OCI-LY7 (cell line): ENCODE data around the gene MIS18A. TPM values are rescaled to one million over a fixed set of nuclear protein-coding genes. Genes with fewer than 3 reads are reported as not detected.

Experiments used
- BruUV-seq: library from RNA; stranded (reverse); fragments of 400-500 nt; replicated peaks from 2 replicates; lab custom pipeline; 2021; lab: Mats Ljungman, UMichigan
- CTCF ChIA-PET: fragments of 300-600 bp; sonication (Branson Sonifier 250); formaldehyde crosslinking; loops from one replicate; lab custom pipeline; 2022; ENCODE audit warnings: antibody characterized with exemption; ENCODE audit not compliant: unreplicated experiment; lab: Charles Lee
- POLR2A ChIA-PET: fragments of 300-600 bp; sonication (Branson Sonifier 250); formaldehyde crosslinking; loops from one replicate; lab custom pipeline; 2022; ENCODE audit warnings: antibody characterized with exemption; lab: Charles Lee
- DNase-seq: peaks from one replicate; pipeline ENCODE4 v3.0.0-alpha.2; 2015; ENCODE audit warnings: low spot score
- H2AFZ ChIP-seq: fragments of 200-600 bp; sonication (generic), shearing (Covaris generic); 2 replicates; pipeline ENCODE4 v1.6.1; 2014; ENCODE audit warnings: mild to moderate bottlenecking, antibody characterized with exemption, low read length, moderate library complexity
- H3K27ac ChIP-seq: fragments of 200-600 bp; sonication (generic); 2 replicates; pipeline ENCODE4 v1.5.1; 2014; ENCODE audit warnings: mixed run types, low read depth, mild to moderate bottlenecking, moderate library complexity, low read length, inconsistent platforms; ENCODE audit not compliant: poor library complexity, severe bottlenecking
- H3K36me3 ChIP-seq: fragments of 200-600 bp; sonication (generic); 2 replicates; pipeline ENCODE4 v1.6.1; 2014; ENCODE audit warnings: mild to moderate bottlenecking, antibody characterized with exemption, low read length, moderate library complexity, mixed read lengths; ENCODE audit not compliant: insufficient read depth
- H3K4me1 ChIP-seq: fragments of 200-600 bp; sonication (generic); 2 replicates; pipeline ENCODE4 v1.5.1; 2014; ENCODE audit warnings: mild to moderate bottlenecking, low read length; ENCODE audit not compliant: insufficient read depth, poor library complexity, severe bottlenecking
- H3K4me2 ChIP-seq: fragments of 200-600 bp; sonication (generic); 2 replicates; pipeline ENCODE4 v1.6.1; 2014; ENCODE audit warnings: mild to moderate bottlenecking, low read length
- H3K4me3 ChIP-seq: fragments of 200-600 bp; sonication (generic); 2 replicates; pipeline ENCODE4 v1.5.1; 2014; ENCODE audit warnings: mild to moderate bottlenecking, low read depth, low read length; ENCODE audit not compliant: poor library complexity, severe bottlenecking
- H3K79me2 ChIP-seq: fragments of 200-600 bp; sonication (generic); 2 replicates; pipeline ENCODE4 v1.6.1; 2016; ENCODE audit warnings: low read depth, mild to moderate bottlenecking, low read length, moderate library complexity, mixed read lengths; ENCODE audit not compliant: insufficient read depth
- H3K9me2 ChIP-seq: fragments of 200-600 bp; sonication (generic); 2 replicates; pipeline ENCODE4 v1.6.1; 2016; ENCODE audit warnings: mild to moderate bottlenecking, low read length, mixed read lengths; ENCODE audit not compliant: insufficient read depth
- H3K9me3 ChIP-seq: fragments of 200-600 bp; sonication (generic); 2 replicates; pipeline ENCODE4 v1.6.1; 2014; ENCODE audit warnings: mild to moderate bottlenecking, mixed run types, low read length, mixed read lengths
- H4K20me1 ChIP-seq: fragments of 200-600 bp; sonication (generic); 2 replicates; pipeline ENCODE4 v1.6.1; 2014; ENCODE audit warnings: mild to moderate bottlenecking, antibody characterized with exemption, low read length, moderate library complexity, mixed read lengths; ENCODE audit not compliant: insufficient read depth
- EZH2phosphoT487 ChIP-seq: fragments of 200-600 bp; sonication (generic); IDR thresholded peaks from 2 replicates; pipeline ENCODE4 v1.6.1; 2018; ENCODE audit warnings: low read depth, borderline replicate concordance, mild to moderate bottlenecking, mixed run types, antibody characterized with exemption, low read length, moderate library complexity, mixed read lengths
- intact Hi-C: fragments of 100-400 bp; cut with micrococcal nuclease; formaldehyde crosslinking; loops from one replicate; pipeline ENCODE4 v1.10.0; 2022; ENCODE audit not compliant: unreplicated experiment
- total RNA-seq, 2 experiments: library from RNA; depleted of rRNA in 1 of 2; stranded (reverse); fragments of >200 nt in 1 of 2; shearing (Covaris generic) in 1 of 2; gene quantifications; 2 replicates each; pipeline ENCODE4 v1.2.3, GENCODE V29; 2014 to 2022
- TF ChIP-seq, protein P1 (sequence below): fragments of 200-600 bp; sonication (generic); conservative IDR thresholded peaks from 2 replicates; pipeline ENCODE4 v1.5.1; 2014; ENCODE audit warnings: mild to moderate bottlenecking, antibody characterized with exemption, low read length, moderate library complexity, mixed read lengths

The MIS18A gene
- total RNA-seq, 2 experiments from 2014 or later: 25.2 to 53.0 TPM

DNA sequence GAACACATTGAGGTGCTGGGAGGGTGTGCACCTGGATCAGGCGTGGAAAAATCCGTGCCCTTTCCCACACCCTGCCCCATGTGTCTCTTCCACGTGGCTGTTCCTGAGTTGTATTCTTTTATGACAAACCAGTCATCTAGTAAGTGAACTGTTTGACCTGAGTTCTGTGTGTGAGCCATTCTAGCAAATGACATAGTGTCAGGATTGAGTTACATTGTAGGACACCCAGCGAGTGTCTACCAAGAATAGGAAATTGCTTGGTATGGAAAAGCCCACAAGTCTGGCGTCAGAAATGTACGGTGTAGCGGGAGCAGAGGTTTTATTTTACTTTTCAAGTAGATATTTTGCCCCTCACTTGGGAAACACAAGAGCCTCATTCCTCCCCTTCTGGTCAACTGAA lies 18.6 kb upstream of the MIS18A start:
- no peaks in the 10 kb centered on the region for H4K20me1 ChIP-seq
- no peaks in the 10 kb centered on the region for H3K9me2 ChIP-seq
- intact Hi-C loops: no loop called here
- no peak for TF ChIP-seq EZH2phosphoT487
- TF ChIP-seq, protein P1, sequence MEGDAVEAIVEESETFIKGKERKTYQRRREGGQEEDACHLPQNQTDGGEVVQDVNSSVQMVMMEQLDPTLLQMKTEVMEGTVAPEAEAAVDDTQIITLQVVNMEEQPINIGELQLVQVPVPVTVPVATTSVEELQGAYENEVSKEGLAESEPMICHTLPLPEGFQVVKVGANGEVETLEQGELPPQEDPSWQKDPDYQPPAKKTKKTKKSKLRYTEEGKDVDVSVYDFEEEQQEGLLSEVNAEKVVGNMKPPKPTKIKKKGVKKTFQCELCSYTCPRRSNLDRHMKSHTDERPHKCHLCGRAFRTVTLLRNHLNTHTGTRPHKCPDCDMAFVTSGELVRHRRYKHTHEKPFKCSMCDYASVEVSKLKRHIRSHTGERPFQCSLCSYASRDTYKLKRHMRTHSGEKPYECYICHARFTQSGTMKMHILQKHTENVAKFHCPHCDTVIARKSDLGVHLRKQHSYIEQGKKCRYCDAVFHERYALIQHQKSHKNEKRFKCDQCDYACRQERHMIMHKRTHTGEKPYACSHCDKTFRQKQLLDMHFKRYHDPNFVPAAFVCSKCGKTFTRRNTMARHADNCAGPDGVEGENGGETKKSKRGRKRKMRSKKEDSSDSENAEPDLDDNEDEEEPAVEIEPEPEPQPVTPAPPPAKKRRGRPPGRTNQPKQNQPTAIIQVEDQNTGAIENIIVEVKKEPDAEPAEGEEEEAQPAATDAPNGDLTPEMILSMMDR: no peak
- no peak for DNase-seq
- ChIA-PET CTCF (no interaction called here), POLR2A (interaction anchor here (0.5 kb wide), 1 partner anchor 122 kb away, joined by 6 read pairs; no protein-coding TSS in a partner anchor)
- no peaks in the 10 kb centered on the region for H3K4me1 ChIP-seq
- no peak overlapping the region for H3K27ac ChIP-seq
- no TSS peak for BruUV-seq
- peaks cover 17% of the 10 kb centered on the region; the same call in 1 of the 2 replicates for H3K36me3 ChIP-seq
- no peaks in the 10 kb centered on the region for H3K79me2 ChIP-seq
- H3K4me3 ChIP-seq: no peak overlapping the region
- no peak overlapping the region for H3K4me2 ChIP-seq
- H3K9me3 ChIP-seq: no peaks in the 10 kb centered on the region
- H2AFZ ChIP-seq: no peak overlapping the region

DNA sequence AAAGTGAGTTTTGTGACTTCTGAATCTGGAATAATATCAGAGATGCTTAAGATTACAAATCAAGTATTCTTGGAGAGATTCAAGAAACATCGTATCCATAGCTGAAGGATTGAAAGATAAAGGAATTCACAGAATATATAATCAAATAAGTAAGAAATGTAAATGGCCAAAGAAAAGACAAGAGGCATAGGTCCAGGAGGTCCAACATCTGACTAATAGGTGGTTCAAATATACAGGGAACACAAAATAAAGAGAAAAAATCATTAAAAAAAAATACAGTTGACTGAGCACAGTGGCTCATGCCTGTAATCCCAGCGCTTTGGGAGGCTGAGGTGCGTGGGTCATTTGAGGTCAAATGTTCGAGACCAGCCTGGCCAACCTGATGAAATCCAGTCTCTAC lies 6.6 kb upstream of the MIS18A start:
- TF ChIP-seq, protein P1: no peak
- TF ChIP-seq EZH2phosphoT487: no peak
- H3K9me2 ChIP-seq: no peaks in the 10 kb centered on the region
- no peaks in the 10 kb centered on the region for H3K4me1 ChIP-seq
- no peak for DNase-seq
- no peak overlapping the region for H3K4me2 ChIP-seq
- no peaks in the 10 kb centered on the region for H3K36me3 ChIP-seq
- H3K79me2 ChIP-seq: no peaks in the 10 kb centered on the region
- H3K9me3 ChIP-seq: no peaks in the 10 kb centered on the region
- no TSS peak for BruUV-seq
- intact Hi-C loops: no loop called here
- H3K4me3 ChIP-seq: no peak overlapping the region
- ChIA-PET CTCF (no interaction called here), POLR2A (interaction anchor here (0.5 to 0.6 kb wide), 3 partner anchors 548 to 769 kb away, joined by 3 to 5 read pairs (median 5); no protein-coding TSS in a partner anchor)
- H2AFZ ChIP-seq: no peak overlapping the region
- H3K27ac ChIP-seq: no peak overlapping the region
- no peaks in the 10 kb centered on the region for H4K20me1 ChIP-seq

DNA sequence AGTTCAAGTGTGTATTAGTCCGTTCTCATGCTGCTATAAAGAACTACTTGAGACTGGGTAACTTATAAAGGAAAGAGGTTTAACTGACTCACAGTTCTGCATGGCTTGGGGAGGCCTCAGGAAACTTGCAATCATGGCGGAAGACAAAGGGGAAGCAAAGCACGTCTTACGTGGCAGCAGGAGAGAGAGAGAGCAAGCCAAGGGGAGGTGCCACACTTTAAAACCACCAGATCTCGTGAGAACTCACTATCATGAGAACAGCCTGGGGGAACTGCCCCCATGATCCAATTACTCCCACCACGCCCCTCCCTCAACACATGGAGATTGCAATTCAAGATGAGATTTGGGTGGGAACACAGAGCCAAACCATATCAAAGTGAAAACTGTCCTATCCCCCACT lies 4.1 kb upstream of the MIS18A start:
- Histone ChIP-seq H3K4me1 (peaks cover 9% of the 10 kb centered on the region), H3K27ac (no peak overlapping the region), H3K36me3 (no peaks in the 10 kb centered on the region), H3K9me2 (no peaks in the 10 kb centered on the region), H4K20me1 (no peaks in the 10 kb centered on the region), H3K4me2 (no peak overlapping the region), H3K79me2 (peaks cover 5% of the 10 kb centered on the region; the same call in 1 of the 2 replicates), H3K9me3 (no peaks in the 10 kb centered on the region), H2AFZ (no peak overlapping the region), H3K4me3 (no peak overlapping the region)
- ChIA-PET POLR2A (no interaction called here), CTCF (no interaction called here)
- DNase-seq: no peak
- intact Hi-C loops: no loop called here
- BruUV-seq: no TSS peak
- no peak for TF ChIP-seq EZH2phosphoT487
- TF ChIP-seq, protein P1: no peak
